A673 (cell line): ENCODE measurements around the gene SPATC1L. TPM values are rescaled to one million over a fixed set of nuclear protein-coding genes. Genes with fewer than 3 reads are reported as not detected.

Experiments
- BruUV-seq: library from RNA; stranded (reverse); fragments of 400-500 nt; replicated peaks from 2 replicates; lab custom pipeline; 2021; lab: Mats Ljungman, UMichigan
- CTCF ChIA-PET: fragments of 300-600 bp; sonication (Branson Sonifier 250); formaldehyde crosslinking; loops from one replicate; lab custom pipeline; 2022; ENCODE audit warnings: antibody characterized with exemption; lab: Charles Lee
- POLR2A ChIA-PET: fragments of 300-600 bp; sonication (Branson Sonifier 250); formaldehyde crosslinking; loops from one replicate; lab custom pipeline; 2022; ENCODE audit warnings: antibody characterized with exemption; ENCODE audit not compliant: low non-redundant PET; lab: Charles Lee
- DNase-seq: peaks from one replicate; pipeline ENCODE4 v3.0.0-alpha.2; 2015; ENCODE audit warnings: low spot score
- H3K27ac ChIP-seq: fragments of 200-600 bp; sonication (generic); 2 replicates; pipeline ENCODE4 v1.5.1; 2016; ENCODE audit warnings: mixed run types, low read depth, mild to moderate bottlenecking, mixed read lengths, antibody characterized with exemption, low read length; ENCODE audit not compliant: poor library complexity, severe bottlenecking
- H3K27me3 ChIP-seq: fragments of 200-600 bp; sonication (generic); replicated peaks from 2 replicates; pipeline ENCODE4 v1.6.1; 2017; ENCODE audit warnings: mixed run types, low read depth, mild to moderate bottlenecking, mixed read lengths, antibody characterized with exemption, low read length; ENCODE audit not compliant: insufficient read depth, poor library complexity
- H3K36me3 ChIP-seq: fragments of 200-600 bp; sonication (generic); 2 replicates; pipeline ENCODE4 v1.6.1; 2016; ENCODE audit warnings: mixed run types, mild to moderate bottlenecking, mixed read lengths, antibody characterized with exemption, low read length; ENCODE audit not compliant: insufficient read depth, poor library complexity, severe bottlenecking
- H3K4me1 ChIP-seq: fragments of 200-600 bp; sonication (generic); 2 replicates; pipeline ENCODE4 v1.6.1; 2017; ENCODE audit warnings: mixed run types, mild to moderate bottlenecking, mixed read lengths, antibody characterized with exemption, low read length; ENCODE audit not compliant: insufficient read depth, poor library complexity, severe bottlenecking
- H3K4me3 ChIP-seq: fragments of 200-600 bp; sonication (generic); 2 replicates; pipeline ENCODE4 v1.5.1; 2016; ENCODE audit warnings: low read depth, mixed run types, mild to moderate bottlenecking, mixed read lengths, low read length; ENCODE audit not compliant: poor library complexity, severe bottlenecking
- H3K9me3 ChIP-seq: fragments of 200-600 bp; sonication (generic); 2 replicates; pipeline ENCODE4 v1.6.1; 2016; ENCODE audit warnings: mixed run types, low read depth, mild to moderate bottlenecking, mixed read lengths, antibody characterized with exemption, low read length; ENCODE audit not compliant: poor library complexity, severe bottlenecking
- CTCF ChIP-seq: fragments of 300-800, 200-600 bp; sonication (generic); conservative IDR thresholded peaks from 2 replicates; pipeline ENCODE4 v1.5.1; 2017; ENCODE audit warnings: low read depth, mild to moderate bottlenecking, antibody characterized with exemption, low read length, moderate library complexity, mixed read lengths
- EZH2 ChIP-seq: fragments of 200-600 bp; sonication (generic); IDR thresholded peaks from 2 replicates; pipeline ENCODE4 v1.6.1; 2017; ENCODE audit warnings: borderline replicate concordance, low read depth, mild to moderate bottlenecking, mixed read lengths, antibody characterized with exemption, low read length; ENCODE audit not compliant: poor library complexity, severe bottlenecking
- intact Hi-C: fragments of 100-400 bp; cut with micrococcal nuclease; formaldehyde crosslinking; loops from one replicate; pipeline ENCODE4 v1.10.0; 2022; ENCODE audit not compliant: unreplicated experiment
- total RNA-seq: library from RNA; stranded (reverse); gene quantifications from 2 replicates; pipeline ENCODE4 v1.2.3, GENCODE V29; 2021

Gene SPATC1L
- total RNA-seq, 1 experiment from 2014 or later: 30.9 TPM

GRCh38 chr21:46180778-46181391, 3.4 kb downstream of the SPATC1L start:
- H3K27ac ChIP-seq: peak overlapping the region; percentile 53
- intact Hi-C loops: no loop called here
- DNase-seq: no peak
- peaks cover 13% of the 10 kb centered on the region for H3K9me3 ChIP-seq
- no TSS peak for BruUV-seq
- no peaks in the 10 kb centered on the region for H3K27me3 ChIP-seq
- ChIA-PET CTCF (no interaction called here), POLR2A (no interaction called here)
- H3K4me1 ChIP-seq: peaks cover 4% of the 10 kb centered on the region
- TF ChIP-seq CTCF (no peak), EZH2 (no peak)
- no peaks in the 10 kb centered on the region for H3K36me3 ChIP-seq
- H3K4me3 ChIP-seq: no peak overlapping the region

GRCh38 chr21:46180079-46180722, 4.1 kb downstream of the SPATC1L start:
- intact Hi-C loops: no loop called here
- no peaks in the 10 kb centered on the region for H3K36me3 ChIP-seq
- H3K4me1 ChIP-seq: peaks cover 4% of the 10 kb centered on the region
- ChIA-PET CTCF (no interaction called here), POLR2A (no interaction called here)
- no peak for DNase-seq
- TF ChIP-seq CTCF (no peak), EZH2 (no peak)
- H3K4me3 ChIP-seq: no peak overlapping the region
- BruUV-seq: no TSS peak
- peaks cover 13% of the 10 kb centered on the region for H3K9me3 ChIP-seq
- H3K27ac ChIP-seq: peak overlapping the region; percentile 53
- H3K27me3 ChIP-seq: no peaks in the 10 kb centered on the region

GRCh38 chr21:46179708-46180078, 4.6 kb downstream of the SPATC1L start:
- H3K4me1 ChIP-seq: peaks cover 4% of the 10 kb centered on the region
- ChIA-PET POLR2A (no interaction called here), CTCF (no interaction called here)
- intact Hi-C loops: no loop called here
- TF ChIP-seq EZH2 (no peak), CTCF (no peak)
- H3K36me3 ChIP-seq: no peaks in the 10 kb centered on the region
- no peaks in the 10 kb centered on the region for H3K27me3 ChIP-seq
- peaks cover 13% of the 10 kb centered on the region for H3K9me3 ChIP-seq
- H3K4me3 ChIP-seq: no peak overlapping the region
- H3K27ac ChIP-seq: no peak overlapping the region
- BruUV-seq: no TSS peak
- DNase-seq: no peak
